Heart right ventricle (tissue), 16 donors: ENCODE data around the gene CDADC1. TPM values are rescaled to one million over a fixed set of nuclear protein-coding genes. Genes with fewer than 3 reads are reported as not detected.

ENCODE experiments used
- ATAC-seq, 8 donors: fragments of 200-7000 bp; cut with Tn5 transposase; one replicate each; pipeline ENCODE4 v1.9.1; 2020; ENCODE audit warnings: mild to moderate bottlenecking in 8 of 8, moderate library complexity in 8 of 8, moderate number of reproducible peaks in 1 of 8
- DNase-seq, 2 donors: peaks; one replicate each; pipeline ENCODE4 v3.0.0-alpha.2; 2020
- H3K27ac ChIP-seq, 10 donors: fragments of 200-600 bp; sonication (generic) in 2 of 10; one replicate each; pipeline versions ENCODE4 v1.5.0 to v1.8.0; 2020 to 2022; ENCODE audit warnings: mild to moderate bottlenecking in 3 of 10
- H3K27me3 ChIP-seq, 7 donors: fragments of 200-600 bp; one replicate each; pipeline ENCODE4 v1.8.0; 2021 to 2022; ENCODE audit warnings: mild to moderate bottlenecking in 2 of 7
- H3K36me3 ChIP-seq, 9 donors: fragments of 200-600 bp; sonication (generic) in 1 of 9; one replicate each; pipeline versions ENCODE4 v1.5.0 to v1.8.0; 2020 to 2022; ENCODE audit warnings: mild to moderate bottlenecking in 2 of 9
- H3K4me1 ChIP-seq, 9 donors: fragments of 200-600 bp; sonication (generic) in 1 of 9; one replicate each; pipeline versions ENCODE4 v1.5.0 to v1.8.0; 2020 to 2022; ENCODE audit warnings: mild to moderate bottlenecking in 4 of 9
- H3K4me3 ChIP-seq, 10 donors: fragments of 200-600 bp; sonication (generic) in 2 of 10; one replicate each; pipeline versions ENCODE4 v1.5.0 to v1.8.0; 2020 to 2022; ENCODE audit warnings: mild to moderate bottlenecking in 7 of 10, moderate library complexity in 2 of 10
- H3K9me3 ChIP-seq, 11 donors: fragments of 200-600 bp in 10 of 11; sonication (generic) in 2 of 11; one replicate each; pipeline versions ENCODE4 v1.5.0 to v1.8.0; 2013 to 2022; ENCODE audit warnings: mild to moderate bottlenecking in 2 of 11, control low read depth in 1 of 11, moderate library complexity in 1 of 11
- WGBS, 2 donors: extraction: QIAGEN DNeasy Blood & Tissue Kit; methylation state at CpG; one replicate each; pipeline ENCODE4 v1.1.7; 2013; ENCODE audit warnings: inconsistent platforms in 1 of 2; 5-methylcytosine and 5-hydroxymethylcytosine counted together
- intact Hi-C, 10 donors: fragments of 100-400 bp; cut with DNase I; formaldehyde crosslinking; loops; one replicate each; pipeline versions ENCODE4 v1.11.1 to v1.14.2; 2022
- polyA plus RNA-seq, 2 donors: library from polyadenylated mRNA; stranded (reverse); fragments of 200-250 nt; gene quantifications; one replicate each; pipeline ENCODE4 v1.2.3, GENCODE V29; 2013
- total RNA-seq, 10 donors: library from RNA; stranded (reverse); fragmentation: NEBNext Ultra II Directional in 3 of 10; extraction: Animal tissue kit (Norgen Biotek cat#: 25700) in 3 of 10; gene quantifications; one replicate each; pipeline versions ENCODE4 v1.2.1 to v1.2.4, GENCODE V29; 2021 to 2023
- TF ChIP-seq, protein P1 (sequence below), 9 donors: fragments of 200-600 bp; sonication (generic) in 2 of 9; IDR thresholded peaks; one replicate each; pipeline versions ENCODE4 v1.5.0 to v1.8.0; 2021 to 2022; ENCODE audit warnings: antibody characterized with exemption in 9 of 9, mild to moderate bottlenecking in 5 of 9, moderate library complexity in 1 of 9
- donor health status: Arrhythmogenic right ventricular cardiomyopathy.
- donor health status: ischemic (EF 13 %, LVEDD 7.1; RV severe dilation, severe dysfunction).
- donor health status: healthy with polysubstance abuse.
- donor health status: DM: no; HTN: yes; CAD: no.
- donor health status: DM: no; HTN: no; CAD: no.
- donor health status: ischemic (EF 25% LVEDD 6.9; RV normal size, moderate dysfunction).
- donor health status: ischemic (EF 25% LVEDD 5.7; RV mildly dilated, moderate dysfunction).
- donor health status: healthy.
- donor health status: DM: yes; HTN: yes; CAD: no.
- donor health status: Ischemic cardiomyopathy.
- donor health status: ischemic (EF 35%, LVEDD 5.7; RV mildly dilated, moderate dysfunction).
- donor health status: nonischemic (EF 11% LVEDD 7.7; RV severe dilation, severe dysfunction).
- donor health status: DM: yes; HTN: yes; CAD: no.
- donor health status: PGD.
- donor health status: ischemic (EF 29% LVEDD 5.4; RV normal size, mild dysfunction).
- donor health status: nonischemic (EF 23%, LVEDD 6.1; RV moderate dilation, normal function).

Gene CDADC1
- total and polyA plus RNA-seq, 12 donors, result 4.9 to 12.7 (median 8.9) TPM

GRCh38 chr13:49246850-49247642, 679 bp upstream of the CDADC1 start:
- H3K4me3 ChIP-seq, result peak overlapping the region; percentile 53 to 93 (median 87)
- intact Hi-C loops, result loop anchor here in 1 of 10 donors (5.0 kb wide), 1 partner anchor 35 kb away; no protein-coding TSS in a partner anchor
- peak overlapping the region; percentile 70 to 95 (median 89) for H3K27ac ChIP-seq
- H3K4me1 ChIP-seq, result peaks cover 4 to 27% (median 18%) of the 10 kb centered on the region in 9 donors
- peaks cover 0 to 6% (median 0%) of the 10 kb centered on the region in 11 donors for H3K9me3 ChIP-seq
- ATAC-seq, result peak; percentile 53 to 85 (median 78)
- peaks cover 0 to 25% (median 0%) of the 10 kb centered on the region in 9 donors for H3K36me3 ChIP-seq
- WGBS, 2 donors, result 25% methylated on average over 4 of the region's 4 CpGs
- TF ChIP-seq, protein P1, sequence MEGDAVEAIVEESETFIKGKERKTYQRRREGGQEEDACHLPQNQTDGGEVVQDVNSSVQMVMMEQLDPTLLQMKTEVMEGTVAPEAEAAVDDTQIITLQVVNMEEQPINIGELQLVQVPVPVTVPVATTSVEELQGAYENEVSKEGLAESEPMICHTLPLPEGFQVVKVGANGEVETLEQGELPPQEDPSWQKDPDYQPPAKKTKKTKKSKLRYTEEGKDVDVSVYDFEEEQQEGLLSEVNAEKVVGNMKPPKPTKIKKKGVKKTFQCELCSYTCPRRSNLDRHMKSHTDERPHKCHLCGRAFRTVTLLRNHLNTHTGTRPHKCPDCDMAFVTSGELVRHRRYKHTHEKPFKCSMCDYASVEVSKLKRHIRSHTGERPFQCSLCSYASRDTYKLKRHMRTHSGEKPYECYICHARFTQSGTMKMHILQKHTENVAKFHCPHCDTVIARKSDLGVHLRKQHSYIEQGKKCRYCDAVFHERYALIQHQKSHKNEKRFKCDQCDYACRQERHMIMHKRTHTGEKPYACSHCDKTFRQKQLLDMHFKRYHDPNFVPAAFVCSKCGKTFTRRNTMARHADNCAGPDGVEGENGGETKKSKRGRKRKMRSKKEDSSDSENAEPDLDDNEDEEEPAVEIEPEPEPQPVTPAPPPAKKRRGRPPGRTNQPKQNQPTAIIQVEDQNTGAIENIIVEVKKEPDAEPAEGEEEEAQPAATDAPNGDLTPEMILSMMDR (IDR thresholded peaks at IDR 0.05), result no peak
- DNase-seq, result no peak
- H3K27me3 ChIP-seq, result no peaks in the 10 kb centered on the region

DNA sequence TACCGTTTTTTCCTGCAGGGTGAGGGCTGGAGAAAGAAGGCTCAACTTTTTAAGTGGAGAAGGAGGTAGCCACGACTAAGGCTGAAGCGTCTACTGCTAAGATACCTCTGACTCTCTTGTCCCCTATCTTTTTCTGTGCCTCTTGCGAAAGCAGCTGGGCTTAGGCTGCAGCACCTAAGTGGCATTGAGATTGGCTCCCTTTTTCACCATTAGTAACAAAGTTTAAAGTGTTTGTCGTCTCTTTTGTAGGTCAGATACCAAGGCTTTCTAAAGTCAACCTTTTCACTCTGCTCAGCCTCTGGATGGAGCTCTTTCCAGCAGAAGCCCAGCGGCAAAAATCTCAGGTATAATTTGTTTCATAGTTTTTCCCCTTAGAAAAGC, 887 bp downstream of the CDADC1 start:
- TF ChIP-seq, protein P1 (IDR thresholded peaks at IDR 0.05), result peak in 1 of 9 donors; percentile 24
- ATAC-seq, result peak in 4 of 8 donors; percentile 2 to 7 (median 4)
- DNase-seq, result no peak

DNA sequence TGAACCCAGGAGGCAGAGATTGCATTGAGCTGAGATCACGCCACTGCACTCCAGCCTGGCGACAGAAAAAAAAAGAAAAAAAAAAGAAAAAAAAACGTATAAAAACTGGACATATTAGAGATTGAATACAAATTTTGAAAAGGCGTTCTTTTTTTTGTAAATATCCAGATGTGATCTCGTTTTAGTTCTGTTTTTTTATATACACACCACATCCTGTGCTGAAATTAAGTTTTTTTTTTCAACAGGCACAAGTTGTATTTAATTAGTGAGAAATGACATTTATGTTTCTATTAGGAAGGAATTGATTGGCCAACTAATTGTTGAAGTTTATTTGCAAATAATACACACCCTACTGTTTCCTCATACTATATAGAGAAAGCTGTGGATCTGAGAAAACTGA, 3.6 kb downstream of the CDADC1 start:
- TF ChIP-seq, protein P1 (IDR thresholded peaks at IDR 0.05), result no peak
- H3K9me3 ChIP-seq, result no peaks in the 10 kb centered on the region
- ATAC-seq (no peak), DNase-seq (no peak)
- no peak overlapping the region for H3K27ac ChIP-seq
- peaks cover 4 to 46% (median 18%) of the 10 kb centered on the region in 9 donors for H3K4me1 ChIP-seq
- intact Hi-C loops, result no loop called here
- H3K36me3 ChIP-seq, result peaks cover 0 to 65% (median 7%) of the 10 kb centered on the region in 9 donors
- no peaks in the 10 kb centered on the region for H3K27me3 ChIP-seq
- WGBS, 2 donors, result 86 to 91% methylated on average over 5 of the region's 5 CpGs
- no peak overlapping the region for H3K4me3 ChIP-seq

More for the DNA sequence above, 887 bp downstream of the CDADC1 start:
- Histone ChIP-seq H3K36me3 (peaks cover 0 to 38% (median 0%) of the 10 kb centered on the region in 9 donors), H3K4me3 (peak overlapping the region; percentile 53 to 93 (median 87)), H3K9me3 (no peaks in the 10 kb centered on the region), H3K27me3 (no peaks in the 10 kb centered on the region), H3K4me1 (peaks cover 4 to 41% (median 18%) of the 10 kb centered on the region in 9 donors), H3K27ac (peak overlapping the region in 9 of 10 donors; percentile 83 to 95 (median 90))
- WGBS, 2 donors, result 9 to 11% methylated on average over 6 of the region's 6 CpGs
- intact Hi-C loops, result loop anchor here in 1 of 10 donors (5.0 kb wide), 1 partner anchor 34 kb away; no protein-coding TSS in a partner anchor

GRCh38 chr13:49253310-49253709, 5.6 kb downstream of the CDADC1 start:
- DNase-seq (no peak), ATAC-seq (no peak)
- intact Hi-C loops, result no loop called here
- 98 to 100% methylated on average over 1 of the region's 1 CpG for WGBS, 2 donors
- TF ChIP-seq, protein P1 (IDR thresholded peaks at IDR 0.05), result no peak
- peaks cover 0 to 85% (median 8%) of the 10 kb centered on the region in 9 donors for H3K36me3 ChIP-seq
- H3K4me3 ChIP-seq, result no peak overlapping the region
- H3K9me3 ChIP-seq, result no peaks in the 10 kb centered on the region
- H3K27ac ChIP-seq, result no peak overlapping the region
- H3K4me1 ChIP-seq, result peaks cover 0 to 45% (median 12%) of the 10 kb centered on the region in 9 donors
- H3K27me3 ChIP-seq, result no peaks in the 10 kb centered on the region
